Measurements from ENCODE around the gene ACSBG1.

DNA sequence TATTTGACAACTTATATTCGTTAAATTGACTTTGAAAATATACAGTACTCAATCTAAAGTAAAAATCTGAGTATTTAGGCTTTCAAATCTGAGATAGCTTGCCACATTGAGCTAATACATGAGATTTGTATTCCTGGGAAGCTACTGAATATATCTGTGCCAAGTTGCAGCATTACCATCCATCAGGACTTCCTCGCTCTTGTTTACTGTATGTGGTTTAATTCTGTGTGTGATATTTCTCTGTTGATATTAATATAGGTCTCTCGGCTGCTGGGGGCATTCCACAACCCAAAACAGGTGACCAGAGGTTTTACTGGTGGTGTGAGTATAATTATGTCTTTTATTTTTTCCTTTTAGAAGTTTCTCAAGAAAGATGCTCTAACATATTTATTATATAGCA is 79.4 kb downstream of the ACSBG1 start:
- TF ChIP-seq POLR2A (IDR thresholded peaks at IDR 0.05) (no peak), POLR2AphosphoS5 (IDR thresholded peaks at IDR 0.05) (no peak)
- TF ChIP-seq, protein P1, sequence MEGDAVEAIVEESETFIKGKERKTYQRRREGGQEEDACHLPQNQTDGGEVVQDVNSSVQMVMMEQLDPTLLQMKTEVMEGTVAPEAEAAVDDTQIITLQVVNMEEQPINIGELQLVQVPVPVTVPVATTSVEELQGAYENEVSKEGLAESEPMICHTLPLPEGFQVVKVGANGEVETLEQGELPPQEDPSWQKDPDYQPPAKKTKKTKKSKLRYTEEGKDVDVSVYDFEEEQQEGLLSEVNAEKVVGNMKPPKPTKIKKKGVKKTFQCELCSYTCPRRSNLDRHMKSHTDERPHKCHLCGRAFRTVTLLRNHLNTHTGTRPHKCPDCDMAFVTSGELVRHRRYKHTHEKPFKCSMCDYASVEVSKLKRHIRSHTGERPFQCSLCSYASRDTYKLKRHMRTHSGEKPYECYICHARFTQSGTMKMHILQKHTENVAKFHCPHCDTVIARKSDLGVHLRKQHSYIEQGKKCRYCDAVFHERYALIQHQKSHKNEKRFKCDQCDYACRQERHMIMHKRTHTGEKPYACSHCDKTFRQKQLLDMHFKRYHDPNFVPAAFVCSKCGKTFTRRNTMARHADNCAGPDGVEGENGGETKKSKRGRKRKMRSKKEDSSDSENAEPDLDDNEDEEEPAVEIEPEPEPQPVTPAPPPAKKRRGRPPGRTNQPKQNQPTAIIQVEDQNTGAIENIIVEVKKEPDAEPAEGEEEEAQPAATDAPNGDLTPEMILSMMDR (IDR thresholded peaks at IDR 0.05): no peak

All from gastroesophageal sphincter (tissue), 3 donors.